Measurements from ENCODE around the gene PRKACB. TPM values are rescaled to one million over a fixed set of nuclear protein-coding genes. Genes with fewer than 3 reads are reported as not detected.

The PRKACB gene
- total and polyA plus RNA-seq, 10 of the 15 experiments (the other 5 are each of a cell fraction or from before 2014, with no cell fraction given) = 3.1 to 9.0 (median 7.1) TPM; not detected in 1

DNA sequence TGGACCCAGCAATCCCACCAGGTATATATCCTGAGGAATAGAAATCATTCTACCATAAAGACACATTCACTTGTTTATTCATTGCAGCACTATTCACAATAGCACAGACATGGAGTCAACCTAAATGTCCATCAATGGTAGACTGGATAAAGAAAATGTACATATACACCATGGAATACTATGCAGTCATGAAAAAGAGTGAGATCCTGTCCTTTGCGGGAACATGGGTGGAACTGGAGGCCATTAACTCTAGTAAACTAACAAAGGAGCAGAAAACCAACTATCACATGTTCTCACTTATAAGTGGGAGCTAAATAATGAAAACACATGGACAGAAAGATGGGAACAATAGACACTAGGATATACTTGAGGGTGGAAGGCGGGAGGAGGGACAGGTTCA is 36.1 kb upstream of the PRKACB start (continued):
- TF ChIP-seq USF1 (IDR thresholded peaks at IDR 0.05; ENCODE audit: borderline replicate concordance, extremely low read length, insufficient read depth, low read depth, low read length) (no peak), CREM (IDR thresholded peaks at IDR 0.05; ENCODE audit: low read depth) (no peak), RB1 (IDR thresholded peaks at IDR 0.05; ENCODE audit: borderline replicate concordance) (no peak), WRNIP1 (IDR thresholded peaks at IDR 0.05; ENCODE audit: borderline replicate concordance, low read depth, low read length) (no peak)

DNA sequence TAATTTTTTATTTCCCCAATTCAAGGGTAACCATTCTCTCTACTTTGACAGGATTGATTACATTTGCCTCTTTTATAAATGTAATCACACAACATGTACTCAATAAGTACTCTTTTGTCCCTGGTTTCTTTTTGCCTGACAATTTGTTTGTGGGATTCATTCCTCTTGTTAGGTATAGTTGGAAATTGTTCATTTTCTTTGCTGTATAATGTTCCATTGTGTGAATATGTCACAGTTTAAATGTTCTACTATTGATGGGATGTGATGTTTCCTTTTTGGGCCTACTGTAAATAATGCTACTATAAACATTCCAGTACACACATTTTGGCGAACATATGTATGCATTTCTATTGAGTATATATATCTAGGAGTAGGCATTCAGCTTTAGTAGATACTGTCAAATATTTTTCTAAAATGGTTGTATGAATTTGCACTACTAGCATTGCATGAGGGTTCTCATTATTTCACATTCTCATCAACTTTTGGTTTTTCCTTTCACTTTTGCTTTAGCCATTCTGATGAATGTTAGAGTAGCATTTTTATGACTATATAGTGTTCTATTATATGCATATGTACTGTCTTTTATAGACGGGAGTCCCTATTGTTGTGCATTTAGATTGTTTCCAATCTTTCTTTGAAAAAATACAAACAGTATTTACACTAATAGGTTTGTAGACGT is 35.0 kb upstream of the PRKACB start:
- no peak overlapping the region for H3K4me2 ChIP-seq (ENCODE audit: control insufficient read depth, insufficient read depth)
- no peaks in the 10 kb centered on the region for H3K4me1 ChIP-seq (ENCODE audit: control insufficient read depth, insufficient read depth, low read length)
- RAD21 ChIA-PET (ENCODE audit: unreplicated experiment) = no interaction called here
- no peaks in the 10 kb centered on the region for H3K27me3 ChIP-seq (replicated peaks in 1 of 2; ENCODE audit: control insufficient read depth in 2 of 2, insufficient read depth in 2 of 2, low read length in 1 of 2)
- no peak overlapping the region for H3K4me3 ChIP-seq
- POLR2A ChIA-PET = no interaction called here
- H3K36me3 ChIP-seq (ENCODE audit: control insufficient read depth in 2 of 2, insufficient read depth in 2 of 2, low read length in 1 of 2) = no peaks in the 10 kb centered on the region
- peaks cover 2% of the 10 kb centered on the region; the same call in 1 of the 3 replicates for H3K9me3 ChIP-seq (replicated peaks; ENCODE audit: control insufficient read depth, insufficient read depth, low read length)
- no peak for FAIRE-seq
- BruUV-seq (replicated peaks) = no TSS peak
- no peaks in the 10 kb centered on the region for H3K79me2 ChIP-seq (ENCODE audit: control insufficient read depth, insufficient read depth, low read length)
- no peak for ATAC-seq
- H3K9ac ChIP-seq (ENCODE audit: control insufficient read depth, insufficient read depth, low read length) = no peak overlapping the region
- in situ Hi-C loops (cut with MboI) = no loop called here
- no peaks in the 10 kb centered on the region for H4K20me1 ChIP-seq (ENCODE audit: control insufficient read depth, insufficient read depth)
- H3K27ac ChIP-seq (ENCODE audit: control insufficient read depth, insufficient read depth) = no peak overlapping the region
- CTCF ChIA-PET = no interaction called here
- SMC1A ChIA-PET (ENCODE audit: uncharacterized antibody, unreplicated experiment) = no interaction called here
- no peak for DNase-seq (ENCODE audit: low read depth, low spot score)
- no peak overlapping the region for H2AFZ ChIP-seq (ENCODE audit: control insufficient read depth, low read depth, low read length)
- TF ChIP-seq, protein P1, sequence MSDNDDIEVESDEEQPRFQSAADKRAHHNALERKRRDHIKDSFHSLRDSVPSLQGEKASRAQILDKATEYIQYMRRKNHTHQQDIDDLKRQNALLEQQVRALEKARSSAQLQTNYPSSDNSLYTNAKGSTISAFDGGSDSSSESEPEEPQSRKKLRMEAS (IDR thresholded peaks at IDR 0.05; ENCODE audit: low read depth, low read length) = no peak
- no peak for TF ChIP-seq EED (IDR thresholded peaks at IDR 0.05; ENCODE audit: low read depth)
- intact Hi-C loops (cut with micrococcal nuclease; ENCODE audit: unreplicated experiment) = no loop called here
- 95% methylated on average over 3 of the region's 3 CpGs for WGBS (ENCODE audit: insufficient coverage, insufficient replicate concordance, low lambda C conversion rate, missing lambda C conversion rate)
